Tibial nerve (tissue), 4 donors: Measurements from ENCODE around the gene NARS2. TPM values are rescaled to one million over a fixed set of nuclear protein-coding genes. Genes with fewer than 3 reads are reported as not detected.
A peak's percentile ranks its signal among the peaks of the same experiment; 100 is the strongest.
"Not testable (repeated sequence)": the region's sequence is repeated elsewhere in the genome, so short reads cannot be mapped to it uniquely, and the experiment has no call there.

Experiments
- DNase-seq, 2 donors: peaks; one replicate each; pipeline ENCODE4 v3.0.0-alpha.2; 2019; ENCODE audit warnings: low spot score in 2 of 2
- H3K27ac ChIP-seq, 4 donors: fragments of 200-600 bp; sonication (generic) in 3 of 4; one replicate each; pipeline ENCODE4 v1.5.1; 2017 to 2019; ENCODE audit warnings: mild to moderate bottlenecking in 1 of 4
- H3K27me3 ChIP-seq, 2 donors: fragments of 200-600 bp; sonication (generic) in 1 of 2; one replicate each; pipeline versions ENCODE4 v1.5.1 to v1.6.0; 2017 to 2019
- H3K36me3 ChIP-seq, 3 donors: fragments of 200-600 bp; sonication (generic); one replicate each; pipeline ENCODE4 v1.5.1; 2018 to 2019
- H3K4me1 ChIP-seq, 4 donors: fragments of 200-600 bp; sonication (generic) in 3 of 4; one replicate each; pipeline ENCODE4 v1.5.1; 2017 to 2019
- H3K4me3 ChIP-seq, 4 donors: fragments of 200-600 bp; sonication (generic) in 3 of 4; one replicate each; pipeline ENCODE4 v1.5.1; 2017 to 2019; ENCODE audit warnings: mild to moderate bottlenecking in 1 of 4, moderate library complexity in 1 of 4
- H3K9me3 ChIP-seq, 4 donors: fragments of 200-600 bp; sonication (generic) in 3 of 4; one replicate each; pipeline ENCODE4 v1.5.1; 2017 to 2019
- EP300 ChIP-seq, 2 donors: sonication (generic); formaldehyde crosslinking; IDR thresholded peaks; one replicate each; pipeline ENCODE4 v1.6.1; 2017; ENCODE audit warnings: antibody characterized with exemption in 2 of 2, mild to moderate bottlenecking in 1 of 2
- POLR2A ChIP-seq, 2 donors: fragments of 450-650 bp; IDR thresholded peaks; one replicate each; pipeline ENCODE4 v1.6.1; 2017; ENCODE audit warnings: antibody characterized with exemption in 2 of 2, mild to moderate bottlenecking in 2 of 2, moderate library complexity in 2 of 2
- WGBS, 2 donors: methylation state at CpG; one replicate each; pipeline ENCODE4 v1.1.5; 2018; 5-methylcytosine and 5-hydroxymethylcytosine counted together
- total RNA-seq, 4 donors: library from RNA; depleted of rRNA; stranded (reverse); fragments of >200 nt; gene quantifications; one replicate each; pipeline ENCODE4 v1.1.0, GENCODE V29; 2016
- TF ChIP-seq, protein P1 (sequence below), 5 experiments: fragments of 200-600 bp in 3 of 5; fragments of 450-650 bp in 2 of 5; sonication (generic) in 3 of 5; IDR thresholded peaks; one replicate each; pipeline ENCODE4 v1.5.1; 2016 to 2019; ENCODE audit warnings: antibody characterized with exemption in 5 of 5, mild to moderate bottlenecking in 3 of 5, moderate library complexity in 2 of 5

Gene NARS2
- total RNA-seq, 4 donors from 2014 or later = 16.5 to 23.8 (median 19.2) TPM

- peaks cover 0 to 9% (median 0%) of the 10 kb centered on the region in 3 donors for H3K36me3 ChIP-seq
- no peaks in the 10 kb centered on the region for H3K9me3 ChIP-seq
- H3K4me1 ChIP-seq = no peaks in the 10 kb centered on the region
- no peak for DNase-seq
- WGBS, 2 donors = 79 to 82% methylated on average over 4 of the region's 4 CpGs
- H3K27ac ChIP-seq = peak overlapping the region in 2 of 4 donors; percentile 13 to 61
- H3K4me3 ChIP-seq = no peak overlapping the region
- no peak for TF ChIP-seq POLR2A (IDR thresholded peaks at IDR 0.05)
- TF ChIP-seq, protein P1, sequence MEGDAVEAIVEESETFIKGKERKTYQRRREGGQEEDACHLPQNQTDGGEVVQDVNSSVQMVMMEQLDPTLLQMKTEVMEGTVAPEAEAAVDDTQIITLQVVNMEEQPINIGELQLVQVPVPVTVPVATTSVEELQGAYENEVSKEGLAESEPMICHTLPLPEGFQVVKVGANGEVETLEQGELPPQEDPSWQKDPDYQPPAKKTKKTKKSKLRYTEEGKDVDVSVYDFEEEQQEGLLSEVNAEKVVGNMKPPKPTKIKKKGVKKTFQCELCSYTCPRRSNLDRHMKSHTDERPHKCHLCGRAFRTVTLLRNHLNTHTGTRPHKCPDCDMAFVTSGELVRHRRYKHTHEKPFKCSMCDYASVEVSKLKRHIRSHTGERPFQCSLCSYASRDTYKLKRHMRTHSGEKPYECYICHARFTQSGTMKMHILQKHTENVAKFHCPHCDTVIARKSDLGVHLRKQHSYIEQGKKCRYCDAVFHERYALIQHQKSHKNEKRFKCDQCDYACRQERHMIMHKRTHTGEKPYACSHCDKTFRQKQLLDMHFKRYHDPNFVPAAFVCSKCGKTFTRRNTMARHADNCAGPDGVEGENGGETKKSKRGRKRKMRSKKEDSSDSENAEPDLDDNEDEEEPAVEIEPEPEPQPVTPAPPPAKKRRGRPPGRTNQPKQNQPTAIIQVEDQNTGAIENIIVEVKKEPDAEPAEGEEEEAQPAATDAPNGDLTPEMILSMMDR (IDR thresholded peaks at IDR 0.05) = no peak
- TF ChIP-seq EP300 (IDR thresholded peaks at IDR 0.05) = no peak
- no peaks in the 10 kb centered on the region for H3K27me3 ChIP-seq
Measured at GRCh38 chr11:78525720-78526119, 48.9 kb downstream of the NARS2 start.

DNA sequence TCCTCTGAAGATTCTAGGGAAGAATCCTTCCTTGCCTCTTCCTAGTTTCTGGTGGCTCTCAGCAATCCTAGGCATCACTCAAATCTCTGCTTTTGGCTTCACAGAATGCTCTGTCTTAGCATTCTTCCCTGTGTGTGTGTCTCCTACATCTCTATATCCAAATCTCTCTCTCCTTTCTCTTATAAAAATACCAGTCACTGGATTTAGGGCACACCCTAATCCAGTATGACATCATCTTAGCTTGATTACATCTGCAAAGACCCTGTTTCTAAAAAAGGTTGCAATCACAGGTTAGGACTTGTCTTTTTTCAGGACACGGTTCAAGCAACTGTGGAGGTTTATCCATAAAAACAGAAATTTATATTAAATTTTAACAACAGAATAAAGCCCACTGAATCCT is 54.4 kb downstream of the NARS2 start:
- no peak for TF ChIP-seq EP300 (IDR thresholded peaks at IDR 0.05)
- TF ChIP-seq, protein P1 (IDR thresholded peaks at IDR 0.05) = no peak
- no peak for TF ChIP-seq POLR2A (IDR thresholded peaks at IDR 0.05)
- DNase-seq = no peak
- Histone ChIP-seq H3K27me3 (no peaks in the 10 kb centered on the region), H3K27ac (no peak overlapping the region), H3K4me3 (no peak overlapping the region), H3K9me3 (no peaks in the 10 kb centered on the region), H3K4me1 (no peaks in the 10 kb centered on the region), H3K36me3 (peaks cover 0 to 4% (median 0%) of the 10 kb centered on the region in 3 donors)
- 89 to 93% methylated on average over 1 of the region's 1 CpG for WGBS, 2 donors

GRCh38 chr11:78516281-78516680 is 58.4 kb downstream of the NARS2 start:
- Histone ChIP-seq H3K36me3 (peaks cover 0 to 9% (median 0%) of the 10 kb centered on the region in 3 donors), H3K27me3 (no peaks in the 10 kb centered on the region), H3K9me3 (peaks cover 0 to 1% (median 0%) of the 10 kb centered on the region in 4 donors), H3K4me3 (no peak overlapping the region), H3K4me1 (no peaks in the 10 kb centered on the region), H3K27ac (no peak overlapping the region)
- WGBS, 2 donors = 80 to 84% methylated on average over 4 of the region's 4 CpGs
- no peak for DNase-seq
- TF ChIP-seq POLR2A (IDR thresholded peaks at IDR 0.05) (no peak), EP300 (IDR thresholded peaks at IDR 0.05) (no peak)
- TF ChIP-seq, protein P1 (IDR thresholded peaks at IDR 0.05) = no peak

- 67 to 76% methylated on average over 4 of the region's 4 CpGs for WGBS, 2 donors
- H3K9me3 ChIP-seq = peaks cover 0 to 9% (median 2%) of the 10 kb centered on the region in 4 donors
- H3K27ac ChIP-seq = no peak overlapping the region
- no peak overlapping the region for H3K4me3 ChIP-seq
- peaks cover 0 to 16% (median 0%) of the 10 kb centered on the region in 3 donors for H3K36me3 ChIP-seq
- TF ChIP-seq POLR2A (IDR thresholded peaks at IDR 0.05) (no peak), EP300 (IDR thresholded peaks at IDR 0.05) (no peak)
- TF ChIP-seq, protein P1 (IDR thresholded peaks at IDR 0.05) = no peak
- no peak for DNase-seq
- H3K27me3 ChIP-seq = no peaks in the 10 kb centered on the region
- no peaks in the 10 kb centered on the region for H3K4me1 ChIP-seq
Measured at GRCh38 chr11:78514922-78515502, 59.7 kb downstream of the NARS2 start.

- WGBS, 2 donors = 96 to 98% methylated on average over 5 of the region's 5 CpGs
- H3K9me3 ChIP-seq = peaks cover 0 to 21% (median 2%) of the 10 kb centered on the region in 4 donors
- H3K4me3 ChIP-seq, H3K27ac ChIP-seq, DNase-seq, H3K4me1 ChIP-seq, H3K27me3 ChIP-seq: not testable (repeated sequence)
- H3K36me3 ChIP-seq = peaks cover 0 to 16% (median 0%) of the 10 kb centered on the region in 3 donors
Measured at GRCh38 chr11:78513085-78513484, 61.6 kb downstream of the NARS2 start.
